ENCODE measurements around the gene ZMPSTE24. TPM values are rescaled to one million over a fixed set of nuclear protein-coding genes. Genes with fewer than 3 reads are reported as not detected.
"Not testable (repeated sequence)": the region's sequence is repeated elsewhere in the genome, so short reads cannot be mapped to it uniquely, and the experiment has no call there.

The ZMPSTE24 gene
- total RNA-seq, 1 donor from 2014 or later = 49.6 TPM

GRCh38 chr1:40316595-40317393 lies 58.8 kb downstream of the ZMPSTE24 start, which contains the start of gene COL9A2:
Gene COL9A2, minus strand, starts transcription at chr1:40317286. Its CDS starts 89 bp downstream, at chr1:40317197.
- H3K36me3 Mint-ChIP-seq (ENCODE audit: low read depth) = no peaks in the 10 kb centered on the region
- peak; percentile 31 for TF ChIP-seq CTCF (IDR thresholded peaks at IDR 0.05)
- no peak within 1 kb of the TSS for H3K27ac Mint-ChIP-seq (ENCODE audit: unreplicated experiment)
- H3K4me3 Mint-ChIP-seq (ENCODE audit: unreplicated experiment) = peak within 1 kb of the TSS; percentile 67
- H3K9me3 Mint-ChIP-seq (ENCODE audit: low read depth) = no peaks in the 10 kb centered on the region
- no peak for DNase-seq (ENCODE audit: low spot score)
- H3K27me3 Mint-ChIP-seq (ENCODE audit: low read depth) = peaks cover 10% of the 10 kb centered on the region
- peaks cover 23% of the 10 kb centered on the region for H3K4me1 Mint-ChIP-seq (ENCODE audit: low read depth)

- H3K36me3 Mint-ChIP-seq (ENCODE audit: low read depth) = no peaks in the 10 kb centered on the region
- H3K9me3 Mint-ChIP-seq (ENCODE audit: low read depth) = no peaks in the 10 kb centered on the region
- no peak for DNase-seq (ENCODE audit: low spot score)
- peaks cover 10% of the 10 kb centered on the region for H3K27me3 Mint-ChIP-seq (ENCODE audit: low read depth)
- no peak for TF ChIP-seq CTCF (IDR thresholded peaks at IDR 0.05)
- H3K27ac Mint-ChIP-seq (ENCODE audit: unreplicated experiment) = no peak overlapping the region
- H3K4me1 Mint-ChIP-seq (ENCODE audit: low read depth) = peaks cover 23% of the 10 kb centered on the region
- H3K4me3 Mint-ChIP-seq (ENCODE audit: unreplicated experiment) = no peak overlapping the region
Measured at GRCh38 chr1:40317394-40318074, 59.5 kb downstream of the ZMPSTE24 start.

GRCh38 chr1:40318476-40318875 lies 60.4 kb downstream of the ZMPSTE24 start:
- no peaks in the 10 kb centered on the region for H3K9me3 Mint-ChIP-seq (ENCODE audit: low read depth)
- no peak for TF ChIP-seq CTCF (IDR thresholded peaks at IDR 0.05)
- H3K36me3 Mint-ChIP-seq (ENCODE audit: low read depth) = no peaks in the 10 kb centered on the region
- H3K27ac Mint-ChIP-seq (ENCODE audit: unreplicated experiment) = no peak overlapping the region
- H3K27me3 Mint-ChIP-seq (ENCODE audit: low read depth) = peaks cover 10% of the 10 kb centered on the region
- H3K4me1 Mint-ChIP-seq (ENCODE audit: low read depth) = peaks cover 21% of the 10 kb centered on the region
- no peak for DNase-seq (ENCODE audit: low spot score)
- H3K4me3 Mint-ChIP-seq (ENCODE audit: unreplicated experiment) = no peak overlapping the region

GRCh38 chr1:40318970-40319621 lies 61.1 kb downstream of the ZMPSTE24 start:
- Mint-ChIP-seq H3K27ac (ENCODE audit: unreplicated experiment) (no peak overlapping the region), H3K9me3 (ENCODE audit: low read depth) (no peaks in the 10 kb centered on the region), H3K36me3 (ENCODE audit: low read depth) (no peaks in the 10 kb centered on the region), H3K4me1 (ENCODE audit: low read depth) (peaks cover 15% of the 10 kb centered on the region), H3K27me3 (ENCODE audit: low read depth) (peaks cover 13% of the 10 kb centered on the region), H3K4me3 (ENCODE audit: unreplicated experiment) (no peak overlapping the region)
- TF ChIP-seq CTCF (IDR thresholded peaks at IDR 0.05) = no peak
- no peak for DNase-seq (ENCODE audit: low spot score)

- not testable (repeated sequence) for H3K9me3 Mint-ChIP-seq (ENCODE audit: low read depth); DNase-seq (ENCODE audit: low spot score); H3K36me3 Mint-ChIP-seq (ENCODE audit: low read depth); H3K4me1 Mint-ChIP-seq (ENCODE audit: low read depth); H3K27me3 Mint-ChIP-seq (ENCODE audit: low read depth); H3K4me3 Mint-ChIP-seq (ENCODE audit: unreplicated experiment); H3K27ac Mint-ChIP-seq (ENCODE audit: unreplicated experiment)
Measured at GRCh38 chr1:40331403-40331802, 73.4 kb downstream of the ZMPSTE24 start.
